K562 (cell line): ENCODE results near the gene SLC52A1. TPM values are rescaled to one million over a fixed set of nuclear protein-coding genes. Genes with fewer than 3 reads are reported as not detected.

Source experiments
- ATAC-seq: fragments of 200-7000 bp; cut with Tn5 transposase; 3 replicates; pipeline ENCODE4 v1.9.1; 2020; ENCODE audit warnings: moderate library complexity
- BruUV-seq: library from RNA; stranded (reverse); fragments of 400-500 nt; replicated peaks from 2 replicates; lab custom pipeline; 2021; lab: Mats Ljungman, UMichigan
- CTCF ChIA-PET: fragments of 300-600 bp; formaldehyde crosslinking; extraction: SDS; loops from one replicate; lab custom pipeline; 2021; ENCODE audit warnings: low intra/inter-chr PET ratio; lab: Yijun Ruan, JAX
- POLR2A ChIA-PET: fragments of 300-600, 350-650 bp; sonication (Branson Sonifier 250); formaldehyde crosslinking; extraction: SDS; loops from one replicate; lab custom pipeline; 2021; ENCODE audit warnings: antibody characterized with exemption, inconsistent platforms; lab: Yijun Ruan, JAX
- DNase-seq, 4 experiments: peaks; one replicate each; pipeline versions ENCODE4 v3.0.0 to v3.0.0-alpha.2; 2011 to 2018; ENCODE audit warnings: low spot score in 3 of 4, mixed read lengths in 3 of 4; ENCODE audit errors: extremely low read depth in 1 of 4
- FAIRE-seq: peaks from 2 replicates; lab custom pipeline; 2011; peaks lifted over from hg19 to GRCh38; lab: Jason Lieb, UNC
- H2AFZ ChIP-seq: 2 replicates; pipeline ENCODE4 v1.6.0; 2011; ENCODE audit warnings: low read depth, low read length, control low read depth, inconsistent platforms
- H3K27ac ChIP-seq: fragments of 200-600 bp; 3 replicates; pipeline ENCODE4 v1.8.0; 2011; ENCODE audit warnings: low read depth, mild to moderate bottlenecking, control low read depth, inconsistent platforms, low read length, moderate library complexity, mixed read lengths; ENCODE audit errors: extremely low read depth
- H3K27me3 ChIP-seq, 2 experiments: fragments of 300-600 bp in 1 of 2; 2 replicates in 1 of 2; 3 replicates in 1 of 2; pipeline versions ENCODE4 v1.6.0 to v1.8.0; 2011; ENCODE audit warnings: inconsistent platforms in 2 of 2, low read length in 2 of 2, mild to moderate bottlenecking in 1 of 2, mixed read lengths in 1 of 2, moderate library complexity in 1 of 2; ENCODE audit not compliant: control insufficient read depth in 2 of 2, insufficient read depth in 2 of 2
- H3K36me3 ChIP-seq: fragments of 300-600 bp; 3 replicates; pipeline ENCODE4 v1.8.0; 2011; ENCODE audit warnings: mild to moderate bottlenecking, low read length, inconsistent platforms; ENCODE audit not compliant: control insufficient read depth, insufficient read depth
- H3K4me1 ChIP-seq, 2 experiments: fragments of 200-600 bp in 1 of 2; replicated peaks in 1 of 2; 2 replicates in 1 of 2; 3 replicates in 1 of 2; pipeline versions ENCODE4 v1.5.1 to v1.8.0; 2011; ENCODE audit warnings: inconsistent platforms in 2 of 2, low read length in 2 of 2, mild to moderate bottlenecking in 1 of 2, mixed read lengths in 1 of 2, moderate library complexity in 1 of 2; ENCODE audit not compliant: control insufficient read depth in 2 of 2, insufficient read depth in 2 of 2
- H3K4me2 ChIP-seq: 2 replicates; pipeline ENCODE4 v1.6.1; 2011; ENCODE audit warnings: low read length, control low read depth, inconsistent platforms, mixed read lengths; ENCODE audit not compliant: insufficient read depth
- H3K4me3 ChIP-seq: fragments of 200-600 bp; sonication (generic), shearing (Covaris generic); 2 replicates; pipeline ENCODE4 v1.5.1; 2016; ENCODE audit warnings: control low read depth, inconsistent platforms
- H3K79me2 ChIP-seq: fragments of 200-600 bp; 3 replicates; pipeline ENCODE4 v1.8.0; 2011; ENCODE audit warnings: low read length, inconsistent platforms; ENCODE audit not compliant: control insufficient read depth, insufficient read depth
- H3K9ac ChIP-seq, 2 experiments: 2 replicates each; pipeline versions ENCODE4 v1.6.0 to v1.6.1; 2011; ENCODE audit warnings: low read depth in 2 of 2, low read length in 2 of 2, control low read depth in 1 of 2, inconsistent platforms in 1 of 2, mild to moderate bottlenecking in 1 of 2, mixed read lengths in 1 of 2; ENCODE audit not compliant: insufficient read depth in 1 of 2
- H3K9me1 ChIP-seq: one replicate; pipeline ENCODE4 v1.6.0; 2011; ENCODE audit warnings: inconsistent platforms, mild to moderate bottlenecking, low read length, moderate library complexity; ENCODE audit not compliant: control insufficient read depth, insufficient read depth
- H3K9me3 ChIP-seq: replicated peaks from 2 replicates; pipeline ENCODE4 v1.5.1; 2011; ENCODE audit warnings: low read depth, low read length, inconsistent platforms; ENCODE audit not compliant: control insufficient read depth, insufficient read depth
- H4K20me1 ChIP-seq: replicated peaks from 2 replicates; pipeline ENCODE4 v1.6.1; 2011; ENCODE audit warnings: low read length, inconsistent platforms, mixed read lengths; ENCODE audit not compliant: control insufficient read depth, insufficient read depth
- ARNT ChIP-seq, 2 experiments: fragments of 450-650 bp; IDR thresholded peaks; 2 replicates each; pipeline ENCODE4 v1.6.1; 2016; ENCODE audit warnings: mild to moderate bottlenecking in 1 of 2
- BRCA1 ChIP-seq, 2 experiments: fragments of 450-650 bp in 1 of 2; sonication (generic) in 1 of 2; formaldehyde crosslinking in 1 of 2; IDR thresholded peaks; 2 replicates each; pipeline versions ENCODE4 v1.5.0 to v1.6.1; 2017 to 2020; ENCODE audit warnings: mild to moderate bottlenecking in 1 of 2, missing genetic modification reagents in 1 of 2
- CSDE1 ChIP-seq, 2 experiments: fragments of 450-650 bp; IDR thresholded peaks; 2 replicates each; pipeline ENCODE4 v1.6.1; 2016; ENCODE audit warnings: mild to moderate bottlenecking in 1 of 2
- DMBX1 ChIP-seq: fragments of 250-450 bp; sonication (Bioruptor Pico); IDR thresholded peaks from 2 replicates; pipeline ENCODE4 v1.8.0; 2022; ENCODE audit warnings: inconsistent platforms, mild to moderate bottlenecking, moderate library complexity, borderline replicate concordance
- EHMT2 ChIP-seq: fragments of 450-650 bp; IDR thresholded peaks from 2 replicates; pipeline ENCODE4 v1.6.1; 2018; ENCODE audit warnings: antibody characterized with exemption
- KLF1 ChIP-seq: fragments of 450-650 bp; IDR thresholded peaks from 2 replicates; pipeline ENCODE4 v1.6.1; 2016; ENCODE audit warnings: missing genetic modification characterization, missing compliant biosample characterization
- LARP7 ChIP-seq: fragments of 450-650 bp; IDR thresholded peaks from 2 replicates; pipeline ENCODE4 v1.6.1; 2016
- PYGO2 ChIP-seq: fragments of 450-650 bp; IDR thresholded peaks from 2 replicates; pipeline ENCODE4 v1.6.1; 2016; ENCODE audit warnings: mild to moderate bottlenecking, missing genetic modification characterization, moderate library complexity, missing compliant biosample characterization
- SMAD2 ChIP-seq: fragments of 150-350 bp; IDR thresholded peaks from 2 replicates; pipeline ENCODE4 v1.6.1; 2014; ENCODE audit warnings: low read depth, mild to moderate bottlenecking, low read length
- YY1 ChIP-seq, 3 experiments: IDR thresholded peaks; 2 replicates each; pipeline ENCODE4 v1.6.1; 2011; ENCODE audit warnings: low read length in 2 of 3, mild to moderate bottlenecking in 2 of 3, moderate library complexity in 2 of 3, borderline replicate concordance in 1 of 3, control low read depth in 1 of 3, low read depth in 1 of 3; ENCODE audit not compliant: insufficient read depth in 3 of 3, insufficient replicate concordance in 2 of 3, control insufficient read depth in 1 of 3, insufficient read length in 1 of 3; ENCODE audit errors: extremely low read depth in 1 of 3
- ZBTB1 ChIP-seq: sonication (generic); formaldehyde crosslinking; IDR thresholded peaks from 2 replicates; pipeline ENCODE4 v1.8.1; 2023; ENCODE audit warnings: missing genetic modification reagents, low read depth, mild to moderate bottlenecking, borderline replicate concordance
- ZNF197 ChIP-seq: fragments of 200-800 bp; sonication (Bioruptor generic); IDR thresholded peaks from 2 replicates; pipeline ENCODE4 v1.6.1; 2016; ENCODE audit warnings: low read depth, missing genetic modification characterization, missing compliant biosample characterization
- ZNF217 ChIP-seq: sonication (generic); formaldehyde crosslinking; IDR thresholded peaks from 2 replicates; pipeline ENCODE4 v1.8.0; 2022; ENCODE audit warnings: mild to moderate bottlenecking, missing genetic modification reagents
- ZNF696 ChIP-seq: fragments of 250-450 bp; sonication (Bioruptor Pico); conservative IDR thresholded peaks from 2 replicates; pipeline ENCODE4 v1.4.0; 2020; ENCODE audit warnings: mild to moderate bottlenecking, moderate library complexity
- WGBS: fragments of 100-300 bp; shearing (Covaris generic); methylation state at CpG from one replicate; pipeline ENCODE4 v1.1.6; 2016; ENCODE audit warnings: low coverage, mixed read lengths; ENCODE audit not compliant: insufficient coverage; ENCODE audit errors: missing lambda C conversion rate; 5-methylcytosine and 5-hydroxymethylcytosine counted together
- in situ Hi-C: fragments of 300-500 bp; cut with MboI; formaldehyde crosslinking; loops from 4 replicates; pipeline ENCODE4 v1.15.0; 2018; ENCODE audit warnings: inconsistent platforms, mixed read lengths
- intact Hi-C: fragments of 100-400 bp; cut with micrococcal nuclease; formaldehyde crosslinking; loops from 2 replicates; pipeline ENCODE4 v1.14.2; 2022
- polyA plus RNA-seq, 8 experiments: library from polyadenylated mRNA; depleted of rRNA in 4 of 8; stranded (reverse) in 5 of 8; unstranded in 3 of 8; fragments of >200 nt; fragmentation: Nextera tagmentation in 2 of 8; fragmentation: Illumina TruSeq in 1 of 8; extraction: Ambion mirVana in 2 of 8; extraction: Trizol in 1 of 8; gene quantifications; 2 replicates each; pipeline versions ENCODE4 v1.2.1 to v1.2.3, GENCODE V29; 2011 to 2014; ENCODE audit warnings: inconsistent platforms in 1 of 8, missing spikeins in 1 of 8
- total RNA-seq, 7 experiments: library from RNA; depleted of rRNA in 6 of 7; stranded (reverse); fragments of >200 nt in 6 of 7; fragmentation: Illumina TruSeq in 2 of 7; extraction: Trizol in 2 of 7; gene quantifications; 2 replicates each; pipeline versions ENCODE4 v1.2.1 to v1.2.3, GENCODE V29; 2011 to 2021; ENCODE audit warnings: low replicate concordance in 1 of 7
- TF ChIP-seq, protein P1 (sequence below): fragments of 250-450 bp; sonication (Bioruptor Pico); IDR thresholded peaks from 2 replicates; pipeline ENCODE4 v1.4.0; 2020; ENCODE audit warnings: mild to moderate bottlenecking

The SLC52A1 gene
- total and polyA plus RNA-seq, 9 of the 15 experiments (the other 6 are each of a cell fraction or from before 2014, with no cell fraction given), result 0.04 TPM; not detected in 8

DNA sequence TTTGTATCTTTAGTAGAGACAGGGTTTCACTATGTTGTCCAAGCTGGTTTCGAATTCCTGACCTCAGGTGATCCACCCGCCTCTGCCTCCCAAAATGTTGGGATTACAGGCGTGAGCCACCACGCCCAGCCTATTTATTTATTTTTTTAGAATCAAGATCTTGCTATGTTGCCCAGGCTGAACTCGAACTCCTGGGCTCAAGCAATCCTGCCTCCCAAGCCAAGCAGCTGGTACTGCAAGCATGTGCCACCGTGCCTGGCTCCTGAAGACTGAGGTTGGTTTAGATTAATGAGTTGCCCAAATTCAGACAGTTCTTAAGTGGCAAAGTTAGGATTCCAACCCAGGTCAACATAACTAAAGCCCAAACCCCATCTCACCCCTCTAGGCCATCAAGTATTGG is 7.9 kb downstream of the SLC52A1 start:
- no peaks in the 10 kb centered on the region for H3K79me2 ChIP-seq
- no peak overlapping the region for H2AFZ ChIP-seq
- ChIA-PET POLR2A (interaction anchor here (0.9 to 1.2 kb wide), 3 partner anchors 9 to 294 kb away, joined by 3 read pairs; no protein-coding TSS in a partner anchor), CTCF (no interaction called here)
- no peaks in the 10 kb centered on the region for H4K20me1 ChIP-seq
- intact Hi-C loops, result no loop called here
- TF ChIP-seq ZNF696 (no peak), LARP7 (no peak), KLF1 (tag) (no peak), PYGO2 (tag) (no peak)
- no peak overlapping the region for H3K4me3 ChIP-seq
- BruUV-seq, result no TSS peak
- no peak for FAIRE-seq
- WGBS, result 61% methylated on average over 6 of the region's 6 CpGs
- no peak overlapping the region for H3K27ac ChIP-seq
- no peak for DNase-seq
- peaks cover 5% of the 10 kb centered on the region; the same call in 1 of the 3 replicates for H3K36me3 ChIP-seq
- no peaks in the 10 kb centered on the region for H3K9me1 ChIP-seq
- no peaks in the 10 kb centered on the region for H3K9me3 ChIP-seq
- H3K9ac ChIP-seq, result no peak overlapping the region
- H3K4me2 ChIP-seq, result no peak overlapping the region
- ATAC-seq, result no peak
- no peaks in the 10 kb centered on the region for H3K27me3 ChIP-seq
- in situ Hi-C loops, result no loop called here
- peaks cover 0 to 5% of the 10 kb centered on the region in 2 experiments; a peak in 3 of 5 replicates for H3K4me1 ChIP-seq

DNA sequence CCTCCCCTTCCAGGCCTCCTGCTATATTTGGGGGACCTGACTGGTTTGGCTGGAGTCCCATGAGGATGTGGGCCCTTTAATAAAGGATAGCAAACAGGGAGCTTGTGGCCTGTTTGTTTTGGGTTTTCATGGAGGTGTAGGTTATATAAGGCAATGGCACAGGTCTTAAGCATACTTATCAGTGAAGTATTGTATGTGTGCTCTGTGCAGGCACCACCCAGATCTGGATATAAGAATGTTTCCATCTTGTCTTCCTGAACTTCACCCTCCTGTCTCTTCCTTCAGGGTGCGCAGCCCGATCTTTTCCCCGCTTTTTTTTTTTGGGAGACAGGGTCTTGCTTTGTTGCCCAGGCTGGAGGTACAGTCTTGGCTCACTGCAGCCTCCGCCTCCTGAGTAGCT is 10.6 kb downstream of the SLC52A1 start:
- DNase-seq (no peak), ATAC-seq (no peak), FAIRE-seq (no peak)
- WGBS, result 91% methylated on average over 1 of the region's 4 CpGs
- POLR2A ChIA-PET, result no interaction called here
- peaks cover 0 to 5% of the 10 kb centered on the region in 2 experiments; a peak in 1 of 5 replicates for H3K4me1 ChIP-seq
- peaks cover 28% of the 10 kb centered on the region; the same call in 2 of the 3 replicates for H3K36me3 ChIP-seq
- no peak overlapping the region for H3K27ac ChIP-seq
- CTCF ChIA-PET, result no interaction called here
- H3K4me2 ChIP-seq, result no peak overlapping the region
- in situ Hi-C loops, result no loop called here
- BruUV-seq, result no TSS peak
- H3K79me2 ChIP-seq, result no peaks in the 10 kb centered on the region
- no peak overlapping the region for H2AFZ ChIP-seq
- no peak overlapping the region for H3K9ac ChIP-seq
- intact Hi-C loops, result no loop called here
- H3K4me3 ChIP-seq, result no peak overlapping the region
- H3K9me3 ChIP-seq, result no peaks in the 10 kb centered on the region
- no peaks in the 10 kb centered on the region for H3K9me1 ChIP-seq
- TF ChIP-seq ARNT (IDR thresholded peaks at IDR 0.05) (no peak), DMBX1 (CRISPR knock-in tag) (no peak), SMAD2 (no peak), YY1 (IDR thresholded peaks at IDR 0.05; ENCODE audit: borderline replicate concordance in 1 of 3, control insufficient read depth in 1 of 3, extremely low read depth in 1 of 3, insufficient read depth in 3 of 3, insufficient read length in 1 of 3, insufficient replicate concordance in 2 of 3, low read depth in 1 of 3, low read length in 2 of 3) (no peak), ZBTB1 (CRISPR knock-in tag) (no peak), ZNF197 (no peak), BRCA1 (IDR thresholded peaks at IDR 0.05) (no peak), BRCA1 (CRISPR knock-in tag; IDR thresholded peaks at IDR 0.05) (no peak), ZNF217 (CRISPR knock-in tag) (no peak), CSDE1 (IDR thresholded peaks at IDR 0.05) (no peak), EHMT2 (no peak)
- TF ChIP-seq, protein P1, sequence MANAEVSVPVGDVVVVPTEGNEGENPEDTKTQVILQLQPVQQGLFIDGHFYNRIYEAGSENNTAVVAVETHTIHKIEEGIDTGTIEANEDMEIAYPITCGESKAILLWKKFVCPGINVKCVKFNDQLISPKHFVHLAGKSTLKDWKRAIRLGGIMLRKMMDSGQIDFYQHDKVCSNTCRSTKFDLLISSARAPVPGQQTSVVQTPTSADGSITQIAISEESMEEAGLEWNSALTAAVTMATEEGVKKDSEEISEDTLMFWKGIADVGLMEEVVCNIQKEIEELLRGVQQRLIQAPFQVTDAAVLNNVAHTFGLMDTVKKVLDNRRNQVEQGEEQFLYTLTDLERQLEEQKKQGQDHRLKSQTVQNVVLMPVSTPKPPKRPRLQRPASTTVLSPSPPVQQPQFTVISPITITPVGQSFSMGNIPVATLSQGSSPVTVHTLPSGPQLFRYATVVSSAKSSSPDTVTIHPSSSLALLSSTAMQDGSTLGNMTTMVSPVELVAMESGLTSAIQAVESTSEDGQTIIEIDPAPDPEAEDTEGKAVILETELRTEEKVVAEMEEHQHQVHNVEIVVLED (CRISPR knock-in tag), result no peak
- no peaks in the 10 kb centered on the region for H4K20me1 ChIP-seq
- no peaks in the 10 kb centered on the region for H3K27me3 ChIP-seq
